ENCODE data around the gene CFAP68. TPM values are rescaled to one million over a fixed set of nuclear protein-coding genes. Genes with fewer than 3 reads are reported as not detected.
A peak's percentile ranks its signal among the peaks of the same experiment; 100 is the strongest.

The CFAP68 gene
- total and polyA plus RNA-seq, 8 donors = 14.3 to 26.9 (median 20.4) TPM

DNA sequence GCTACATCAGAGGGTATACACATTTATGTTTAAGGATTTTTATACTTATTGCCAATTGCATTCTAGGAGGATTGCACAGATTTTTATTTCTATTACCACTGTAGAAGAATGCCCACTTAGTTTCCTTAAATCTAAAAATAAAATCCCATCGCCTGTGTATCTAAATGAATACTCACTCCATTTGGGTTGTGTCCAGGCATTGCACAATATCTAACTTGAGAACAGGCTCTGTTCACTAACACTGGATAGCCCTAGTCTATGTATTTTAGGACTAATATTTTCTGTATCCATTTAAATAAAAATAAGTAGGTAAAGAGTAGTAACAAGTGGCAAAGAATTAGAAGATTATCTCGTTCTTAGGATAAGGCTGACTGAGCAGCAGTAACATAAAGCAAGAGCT is 43.5 kb downstream of the CFAP68 start:
- intact Hi-C loops (cut with DNase I) = loop anchor here in 1 of 3 donors (5.0 kb wide), 1 partner anchor 41 kb away; no protein-coding TSS in a partner anchor
- no peaks in the 10 kb centered on the region for H3K9me3 ChIP-seq
- ATAC-seq = peak in 1 of 4 donors; percentile 9
- no peaks in the 10 kb centered on the region for H3K27me3 ChIP-seq
- H3K27ac ChIP-seq = peak overlapping the region in 3 of 4 donors; percentile 25 to 66 (median 56)
- no peak for FAIRE-seq
- no peak overlapping the region for H3K4me3 ChIP-seq
- peak in 3 of 6 donors; percentile 49 to 80 (median 51) for DNase-seq
- no peak for TF ChIP-seq CTCF (IDR thresholded peaks at IDR 0.05)
- H3K4me1 ChIP-seq = peaks cover 31 to 49% (median 44%) of the 10 kb centered on the region in 3 donors
- WGBS, 2 donors = 0 to 2% methylated on average over 2 of the region's 2 CpGs
- H3K36me3 ChIP-seq = no peaks in the 10 kb centered on the region

DNA sequence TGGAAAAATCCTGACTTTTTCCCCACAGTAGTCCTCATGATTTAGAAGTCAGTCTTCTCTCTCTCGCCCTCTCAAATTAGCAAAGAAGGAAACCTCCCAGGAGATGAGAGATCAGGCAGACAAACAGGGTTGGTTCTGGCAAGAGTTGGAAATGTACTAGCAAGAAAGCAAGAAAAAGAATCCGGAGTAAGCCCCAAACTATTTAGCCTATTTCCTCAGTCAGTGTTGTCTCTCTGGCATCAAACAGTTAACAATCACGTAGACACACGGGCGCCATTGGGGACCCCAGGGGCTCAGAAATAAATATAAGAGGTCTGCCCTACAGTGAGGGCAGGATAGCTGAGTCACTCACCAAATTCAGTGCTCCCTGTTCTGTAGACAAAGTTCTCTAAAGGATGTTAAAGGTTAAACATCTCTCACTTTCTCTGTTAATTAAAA is 44.0 kb downstream of the CFAP68 start:
- DNase-seq = no peak

GRCh38 chr11:111923951-111924350 is 44.6 kb downstream of the CFAP68 start:
- no peaks in the 10 kb centered on the region for H3K36me3 ChIP-seq
- H3K4me1 ChIP-seq = peaks cover 24 to 45% (median 37%) of the 10 kb centered on the region in 3 donors
- no peak for TF ChIP-seq CTCF (IDR thresholded peaks at IDR 0.05)
- no peak overlapping the region for H3K4me3 ChIP-seq
- H3K27me3 ChIP-seq = no peaks in the 10 kb centered on the region
- H3K9me3 ChIP-seq = no peaks in the 10 kb centered on the region
- no peak for DNase-seq
- FAIRE-seq = no peak
- intact Hi-C loops (cut with DNase I) = loop anchor here in 1 of 3 donors (5.0 kb wide), 1 partner anchor 42 kb away; no protein-coding TSS in a partner anchor
- ATAC-seq = no peak
- peak overlapping the region; percentile 25 to 66 (median 41) for H3K27ac ChIP-seq

More for the DNA sequence above, 44.0 kb downstream of the CFAP68 start:
- Histone ChIP-seq H3K27me3 (no peaks in the 10 kb centered on the region), H3K4me1 (peaks cover 25 to 45% (median 38%) of the 10 kb centered on the region in 3 donors), H3K27ac (peak overlapping the region; percentile 25 to 66 (median 41)), H3K36me3 (no peaks in the 10 kb centered on the region), H3K9me3 (no peaks in the 10 kb centered on the region), H3K4me3 (no peak overlapping the region)
- TF ChIP-seq CTCF (IDR thresholded peaks at IDR 0.05) = no peak
- WGBS, 2 donors = 47 to 59% methylated on average over 5 of the region's 5 CpGs
- ATAC-seq = no peak
- intact Hi-C loops (cut with DNase I) = loop anchor here in 1 of 3 donors (5.0 kb wide), 1 partner anchor 41 kb away; no protein-coding TSS in a partner anchor
- no peak for FAIRE-seq

DNA sequence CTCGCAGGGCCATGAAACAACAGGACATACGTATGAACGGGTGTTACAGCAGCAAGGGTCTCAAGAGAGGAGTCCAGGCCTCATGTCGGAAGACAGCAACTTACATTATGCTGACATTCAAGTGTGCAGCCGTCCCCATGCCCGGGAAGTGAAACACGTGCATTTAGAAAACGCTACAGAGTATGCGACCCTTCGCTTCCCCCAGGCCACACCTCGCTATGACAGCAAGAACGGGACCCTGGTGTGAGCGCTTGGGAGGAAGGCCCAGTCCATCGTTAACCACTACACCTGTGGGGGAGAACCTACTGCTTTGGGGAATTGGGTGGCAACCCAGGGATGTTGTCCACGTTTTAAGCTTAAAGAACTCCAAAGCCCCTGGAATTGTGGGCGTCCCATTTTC is 46.6 kb downstream of the CFAP68 start:
- no peak for FAIRE-seq
- H3K27ac ChIP-seq = peak overlapping the region; percentile 61 to 91 (median 82)

More for the DNA sequence above, 46.6 kb downstream of the CFAP68 start:
- Histone ChIP-seq H3K36me3 (no peaks in the 10 kb centered on the region), H3K27me3 (no peaks in the 10 kb centered on the region), H3K4me1 (peaks cover 24 to 39% (median 37%) of the 10 kb centered on the region in 3 donors), H3K4me3 (peak overlapping the region in 1 of 4 donors; percentile 25), H3K9me3 (no peaks in the 10 kb centered on the region)
- WGBS, 2 donors = 90 to 91% methylated on average over 16 of the region's 16 CpGs
- ATAC-seq (no peak), DNase-seq (peak in 2 of 6 donors; percentile 33 to 47)
- TF ChIP-seq CTCF (IDR thresholded peaks at IDR 0.05) = no peak
- intact Hi-C loops (cut with DNase I) = loop anchor here in 1 of 3 donors (5.0 kb wide), 1 partner anchor 56 kb away; no protein-coding TSS in a partner anchor

Measured in pancreas (tissue), 10 donors.